Spleen (tissue), 7 donors: ENCODE data around the gene BPIFA1.

ENCODE experiments used
- POLR2A ChIP-seq, 3 donors: fragments of 450-650 bp; IDR thresholded peaks; one replicate each; pipeline ENCODE4 v1.5.1; 2017; ENCODE audit warnings: antibody characterized with exemption in 3 of 3, mild to moderate bottlenecking in 1 of 3
- TF ChIP-seq, protein P1 (sequence below), 11 experiments: fragments of 200-600 bp in 7 of 11; fragments of 450-650 bp in 4 of 11; sonication (generic) in 4 of 11; IDR thresholded peaks in 8 of 11; conservative IDR thresholded peaks in 3 of 11; 1 replicate in 7 of 11; 2 replicates in 4 of 11; pipeline versions ENCODE4 v1.4.0 to v1.8.0; 2016 to 2021; ENCODE audit warnings: antibody characterized with exemption in 11 of 11, inconsistent platforms in 4 of 11, mild to moderate bottlenecking in 1 of 11
- donor health status: DM: no; HTN: no; CAD: no; lungs with moderate emphysema.
- donor health status: DM: no; HTN: no; CAD: no.
- donor health status: DM: no; HTN: no; CAD: no.

DNA sequence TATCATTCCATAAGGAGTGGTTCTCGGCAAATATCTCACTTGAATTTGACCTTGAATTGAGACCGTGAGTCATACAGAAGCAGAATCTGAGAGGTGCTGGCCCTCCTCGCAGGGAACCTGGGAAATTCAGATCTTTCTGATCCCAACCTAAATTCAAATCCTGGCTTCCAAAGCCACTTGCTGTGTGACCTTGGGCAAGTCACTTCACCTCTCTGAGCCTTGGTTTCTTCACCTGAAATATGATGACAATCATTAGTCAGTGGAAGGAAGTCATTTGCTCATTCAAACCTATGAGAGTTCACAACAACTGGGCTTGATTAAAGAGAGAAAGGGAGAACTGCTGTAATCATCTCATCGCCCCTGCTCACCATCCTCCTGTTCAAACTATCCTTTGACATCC lies 11.4 kb upstream of the BPIFA1 start:
- TF ChIP-seq, protein P1, sequence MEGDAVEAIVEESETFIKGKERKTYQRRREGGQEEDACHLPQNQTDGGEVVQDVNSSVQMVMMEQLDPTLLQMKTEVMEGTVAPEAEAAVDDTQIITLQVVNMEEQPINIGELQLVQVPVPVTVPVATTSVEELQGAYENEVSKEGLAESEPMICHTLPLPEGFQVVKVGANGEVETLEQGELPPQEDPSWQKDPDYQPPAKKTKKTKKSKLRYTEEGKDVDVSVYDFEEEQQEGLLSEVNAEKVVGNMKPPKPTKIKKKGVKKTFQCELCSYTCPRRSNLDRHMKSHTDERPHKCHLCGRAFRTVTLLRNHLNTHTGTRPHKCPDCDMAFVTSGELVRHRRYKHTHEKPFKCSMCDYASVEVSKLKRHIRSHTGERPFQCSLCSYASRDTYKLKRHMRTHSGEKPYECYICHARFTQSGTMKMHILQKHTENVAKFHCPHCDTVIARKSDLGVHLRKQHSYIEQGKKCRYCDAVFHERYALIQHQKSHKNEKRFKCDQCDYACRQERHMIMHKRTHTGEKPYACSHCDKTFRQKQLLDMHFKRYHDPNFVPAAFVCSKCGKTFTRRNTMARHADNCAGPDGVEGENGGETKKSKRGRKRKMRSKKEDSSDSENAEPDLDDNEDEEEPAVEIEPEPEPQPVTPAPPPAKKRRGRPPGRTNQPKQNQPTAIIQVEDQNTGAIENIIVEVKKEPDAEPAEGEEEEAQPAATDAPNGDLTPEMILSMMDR (IDR thresholded peaks at IDR 0.05 in 8 of 11, conservative IDR thresholded peaks at IDR 0.05 in 3 of 11), result no peak
- no peak for TF ChIP-seq POLR2A (IDR thresholded peaks at IDR 0.05)
